Common myeloid progenitor, CD34-positive (primary cell): ENCODE data around the gene MTMR8.

Source experiments
- CTCF ChIA-PET: fragments of 350-600 bp; sonication (Branson Sonifier 250); formaldehyde crosslinking; loops from one replicate; lab custom pipeline; 2021; ENCODE audit warnings: antibody characterized with exemption; lab: Charles Lee
- POLR2A ChIA-PET: fragments of 350-600 bp; sonication (Branson Sonifier 250); formaldehyde crosslinking; loops from one replicate; lab custom pipeline; 2021; ENCODE audit warnings: antibody characterized with exemption; lab: Charles Lee
- DNase-seq, 3 donors: peaks; one replicate each; pipeline versions ENCODE4 v3.0.0 to v3.0.0-alpha.2; 2013
- H3K27ac ChIP-seq, 2 experiments: 1 replicate in 1 of 2; 2 replicates in 1 of 2; pipeline ENCODE4 v1.7.0; 2013; ENCODE audit warnings: inconsistent platforms in 2 of 2, low read length in 2 of 2, mild to moderate bottlenecking in 2 of 2, low read depth in 1 of 2, moderate library complexity in 1 of 2; ENCODE audit not compliant: severe bottlenecking in 2 of 2, insufficient read depth in 1 of 2, poor library complexity in 1 of 2
- H3K27me3 ChIP-seq, 5 experiments: replicated peaks in 2 of 5; 1 replicate in 3 of 5; 2 replicates in 2 of 5; pipeline versions ENCODE4 v1.6.1 to v1.7.0; 2013; ENCODE audit warnings: low read length in 4 of 5, mild to moderate bottlenecking in 2 of 5, moderate library complexity in 2 of 5, inconsistent platforms in 1 of 5; ENCODE audit not compliant: insufficient read depth in 5 of 5, control insufficient read depth in 4 of 5
- H3K36me3 ChIP-seq, 4 experiments: 1 replicate in 2 of 4; 2 replicates in 2 of 4; pipeline versions ENCODE4 v1.6.1 to v1.7.0; 2013; ENCODE audit warnings: low read length in 3 of 4, control low read depth in 1 of 4, mild to moderate bottlenecking in 1 of 4; ENCODE audit not compliant: control insufficient read depth in 4 of 4, insufficient read depth in 4 of 4
- H3K4me1 ChIP-seq, 4 experiments: 1 replicate in 3 of 4; 2 replicates in 1 of 4; pipeline versions ENCODE4 v1.6.1 to v1.7.1; 2013; ENCODE audit warnings: low read length in 3 of 4, mild to moderate bottlenecking in 3 of 4, control low read depth in 1 of 4, inconsistent platforms in 1 of 4, moderate library complexity in 1 of 4; ENCODE audit not compliant: control insufficient read depth in 4 of 4, insufficient read depth in 4 of 4; ENCODE audit errors: control extremely low read depth in 1 of 4
- H3K4me3 ChIP-seq, 7 experiments: 1 replicate in 4 of 7; 2 replicates in 3 of 7; pipeline versions ENCODE4 v1.5.1 to v1.7.0; 2013; ENCODE audit warnings: mild to moderate bottlenecking in 7 of 7, low read length in 6 of 7, moderate library complexity in 6 of 7, inconsistent platforms in 2 of 7, low read depth in 2 of 7, control low read depth in 1 of 7; ENCODE audit not compliant: insufficient read depth in 4 of 7, control insufficient read depth in 1 of 7; ENCODE audit errors: extremely low read depth in 1 of 7
- H3K9me3 ChIP-seq, 5 experiments: 1 replicate in 4 of 5; 2 replicates in 1 of 5; pipeline versions ENCODE4 v1.6.1 to v1.7.1; 2013; ENCODE audit warnings: low read length in 4 of 5, mild to moderate bottlenecking in 2 of 5, inconsistent platforms in 1 of 5, low read depth in 1 of 5, moderate library complexity in 1 of 5; ENCODE audit not compliant: control insufficient read depth in 4 of 5, insufficient read depth in 2 of 5; ENCODE audit errors: control extremely low read depth in 1 of 5
- WGBS: methylation state at CpG from one replicate; pipeline ENCODE4 v1.1.5; 2013; ENCODE audit not compliant: insufficient coverage; 5-methylcytosine and 5-hydroxymethylcytosine counted together

MTMR8 gene

DNA sequence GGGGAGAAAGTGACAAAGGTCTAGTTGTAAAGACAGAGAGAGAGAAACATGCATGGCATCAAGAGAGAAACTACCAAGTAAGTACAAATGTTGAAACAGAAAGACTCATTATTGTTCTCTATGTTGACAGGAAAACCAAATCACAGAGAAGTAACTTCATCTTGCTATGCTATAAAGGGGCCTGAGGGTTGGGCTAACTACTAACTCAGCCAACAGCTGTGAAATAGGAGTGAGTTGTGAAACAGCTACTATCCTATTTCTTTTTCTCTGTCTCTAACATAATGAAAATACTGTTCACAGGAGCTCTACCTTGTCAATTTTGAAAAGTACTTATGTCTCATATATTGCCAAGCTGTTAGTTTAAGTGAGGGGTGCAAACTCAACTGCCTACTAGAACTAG is 65.0 kb downstream of the MTMR8 start:
- ChIA-PET CTCF (no interaction called here), POLR2A (no interaction called here)
- Histone ChIP-seq H3K27ac (no peak overlapping the region), H3K9me3 (peaks cover 0 to 2% (median 0%) of the 10 kb centered on the region in 5 experiments), H3K27me3 (no peaks in the 10 kb centered on the region), H3K36me3 (peaks cover 0 to 12% (median 2%) of the 10 kb centered on the region in 4 experiments), H3K4me1 (no peaks in the 10 kb centered on the region), H3K4me3 (no peak overlapping the region)
- no peak for DNase-seq

- peaks cover 0 to 32% (median 4%) of the 10 kb centered on the region in 4 experiments for H3K36me3 ChIP-seq
- no peak overlapping the region for H3K27ac ChIP-seq
- no peak overlapping the region for H3K4me3 ChIP-seq
- CTCF ChIA-PET = no interaction called here
- POLR2A ChIA-PET = no interaction called here
- WGBS = no CpG with 5 or more reads among the region's 2 CpGs
- peaks cover 0 to 30% (median 6%) of the 10 kb centered on the region in 5 experiments for H3K9me3 ChIP-seq
- no peaks in the 10 kb centered on the region for H3K4me1 ChIP-seq
- DNase-seq = no peak
- no peaks in the 10 kb centered on the region for H3K27me3 ChIP-seq
These were observed 73.7 kb downstream of the MTMR8 start for GRCh38 chrX:64321507-64321906.

GRCh38 chrX:64313624-64314023 is 81.6 kb downstream of the MTMR8 start:
- no CpG with 5 or more reads among the region's 1 CpG for WGBS
- DNase-seq = no peak
- Histone ChIP-seq H3K27ac (no peak overlapping the region), H3K9me3 (peaks cover 0 to 17% (median 3%) of the 10 kb centered on the region in 5 experiments), H3K27me3 (no peaks in the 10 kb centered on the region), H3K4me1 (no peaks in the 10 kb centered on the region), H3K36me3 (no peaks in the 10 kb centered on the region), H3K4me3 (no peak overlapping the region)
- ChIA-PET CTCF (no interaction called here), POLR2A (no interaction called here)

GRCh38 chrX:64306712-64307111 is 88.5 kb downstream of the MTMR8 start:
- Histone ChIP-seq H3K4me3 (no peak overlapping the region), H3K36me3 (no peaks in the 10 kb centered on the region), H3K9me3 (peaks cover 0 to 7% (median 3%) of the 10 kb centered on the region in 5 experiments), H3K4me1 (no peaks in the 10 kb centered on the region), H3K27ac (no peak overlapping the region), H3K27me3 (no peaks in the 10 kb centered on the region)
- 83% methylated on average over 5 of the region's 7 CpGs for WGBS
- ChIA-PET CTCF (no interaction called here), POLR2A (no interaction called here)
- DNase-seq = no peak

DNA sequence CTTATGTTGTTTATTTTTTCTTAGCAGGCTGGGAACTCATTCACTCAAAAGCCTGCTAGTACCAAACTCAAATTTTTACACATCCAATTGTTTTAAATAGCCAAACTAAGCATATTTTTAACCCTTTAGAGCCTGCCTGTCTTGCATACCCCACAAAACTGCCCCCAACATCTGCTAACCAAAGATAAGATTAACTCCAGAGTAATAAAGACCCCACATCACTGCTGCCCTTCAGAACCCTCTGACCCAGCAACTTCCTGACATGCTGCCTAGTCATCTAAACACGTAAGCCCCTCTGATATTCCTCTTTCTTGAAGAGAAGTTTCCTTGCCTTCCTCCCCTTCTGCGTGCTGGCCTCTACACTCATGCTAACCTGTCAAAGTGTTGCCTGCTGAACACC is 104.1 kb downstream of the MTMR8 start:
- POLR2A ChIA-PET = no interaction called here
- CTCF ChIA-PET = no interaction called here
- WGBS = 56% methylated on average over 2 of the region's 2 CpGs

GRCh38 chrX:64265265-64265664 is 130.0 kb downstream of the MTMR8 start:
- no peak overlapping the region for H3K27ac ChIP-seq
- ChIA-PET POLR2A (no interaction called here), CTCF (no interaction called here)
- no peaks in the 10 kb centered on the region for H3K27me3 ChIP-seq
- DNase-seq = peak in 2 of 3 donors; percentile 1 to 10
- H3K4me3 ChIP-seq = no peak overlapping the region
- H3K36me3 ChIP-seq = peaks cover 0 to 8% (median 0%) of the 10 kb centered on the region in 4 experiments
- H3K4me1 ChIP-seq = no peaks in the 10 kb centered on the region
- H3K9me3 ChIP-seq = no peaks in the 10 kb centered on the region

More for the DNA sequence above, 104.1 kb downstream of the MTMR8 start:
- H3K27ac ChIP-seq = no peak overlapping the region
- peaks cover 0 to 2% (median 0%) of the 10 kb centered on the region in 5 experiments for H3K27me3 ChIP-seq
- H3K36me3 ChIP-seq = peaks cover 0 to 2% (median 0%) of the 10 kb centered on the region in 4 experiments
- H3K4me3 ChIP-seq = no peak overlapping the region
- no peaks in the 10 kb centered on the region for H3K4me1 ChIP-seq
- peaks cover 0 to 3% (median 0%) of the 10 kb centered on the region in 5 experiments for H3K9me3 ChIP-seq
- peak; percentile 25 to 68 (median 46) for DNase-seq

- no peak for DNase-seq
- CTCF ChIA-PET = no interaction called here
- no peaks in the 10 kb centered on the region for H3K27me3 ChIP-seq
- H3K9me3 ChIP-seq = no peaks in the 10 kb centered on the region
- H3K4me3 ChIP-seq = no peak within 1 kb of the TSS
- no peak within 1 kb of the TSS for H3K27ac ChIP-seq
- POLR2A ChIA-PET = no interaction called here
- WGBS = 78% methylated on average over 9 of the region's 17 CpGs
- no peaks in the 10 kb centered on the region for H3K36me3 ChIP-seq
- H3K4me1 ChIP-seq = no peaks in the 10 kb centered on the region
These were observed 164.9 kb downstream of the MTMR8 start, which contains the start of gene ASB12 for GRCh38 chrX:64230123-64230970. TSS of gene ASB12 (minus strand) at chrX:64230607. CDS start at chrX:64225650, 4,957 bp downstream.
